Activated T-cell treated with anti-CD3 and anti-CD28 coated beads for 48 hours (primary cell): ENCODE data around the gene PLEKHH3.
"Not testable (repeated sequence)": the region's sequence is repeated elsewhere in the genome, so short reads cannot be mapped to it uniquely, and the experiment has no call there.

ENCODE experiments used
- DNase-seq: peaks from one replicate; pipeline ENCODE4 v3.0.0-alpha.2; 2020; ENCODE audit warnings: low read depth

Gene PLEKHH3

GRCh38 chr17:42670789-42671657 lies 5.8 kb downstream of the PLEKHH3 start:
- DNase-seq: no peak

GRCh38 chr17:42669977-42670788 lies 6.6 kb downstream of the PLEKHH3 start:
- no peak for DNase-seq

- no peak for DNase-seq
Observed at GRCh38 chr17:42669705-42669976, 7.2 kb downstream of the PLEKHH3 start.

- DNase-seq: no peak
Observed at GRCh38 chr17:42667088-42667951, 9.5 kb downstream of the PLEKHH3 start.

GRCh38 chr17:42666126-42666525 lies 10.7 kb downstream of the PLEKHH3 start:
- not testable (repeated sequence) for DNase-seq

GRCh38 chr17:42665581-42666001 lies 11.2 kb downstream of the PLEKHH3 start:
- DNase-seq: no peak

GRCh38 chr17:42660692-42661345 lies 16.0 kb downstream of the PLEKHH3 start:
- no peak for DNase-seq

GRCh38 chr17:42659932-42660274 lies 16.9 kb downstream of the PLEKHH3 start:
- not testable (repeated sequence) for DNase-seq

GRCh38 chr17:42659079-42659931 lies 17.5 kb downstream of the PLEKHH3 start, which contains the start of gene TUBG2:
Gene TUBG2, plus strand, starts transcription at chr17:42659284. Its CDS starts 220 bp downstream, at chr17:42659504.
- DNase-seq: peak; percentile 75

GRCh38 chr17:42657824-42658588 lies 18.8 kb downstream of the PLEKHH3 start:
- no peak for DNase-seq

GRCh38 chr17:42655528-42655927 lies 21.3 kb downstream of the PLEKHH3 start:
- no peak for DNase-seq

GRCh38 chr17:42653179-42654124 lies 23.3 kb downstream of the PLEKHH3 start:
- DNase-seq: no peak

- no peak for DNase-seq
Observed at GRCh38 chr17:42651392-42651791, 25.4 kb downstream of the PLEKHH3 start.

GRCh38 chr17:42647778-42648177 lies 29.0 kb downstream of the PLEKHH3 start:
- no peak for DNase-seq

- DNase-seq: no peak
Observed at GRCh38 chr17:42642336-42642735, 34.5 kb downstream of the PLEKHH3 start.

- no peak for DNase-seq
Observed at GRCh38 chr17:42640121-42640520, 36.7 kb downstream of the PLEKHH3 start.

GRCh38 chr17:42639525-42640113 lies 37.2 kb downstream of the PLEKHH3 start:
- DNase-seq: no peak

GRCh38 chr17:42632949-42633444 lies 43.8 kb downstream of the PLEKHH3 start:
- no peak for DNase-seq
